Right renal pelvis (tissue), 4 donors: ENCODE measurements around the gene ENTHD1. TPM values are rescaled to one million over a fixed set of nuclear protein-coding genes. Genes with fewer than 3 reads are reported as not detected.

Experiments used
- DNase-seq, 4 donors: peaks; one replicate each; pipeline ENCODE4 v3.0.0-alpha.2; 2013; ENCODE audit warnings: low read depth in 4 of 4, low spot score in 3 of 4, missing footprints in 1 of 4
- polyA plus RNA-seq, 4 donors: library from polyadenylated mRNA; unstranded; fragments of 120-200 nt; gene quantifications; one replicate each; pipeline ENCODE4 v1.2.1, GENCODE V29; 2013; ENCODE audit not compliant: insufficient read length in 4 of 4

Gene ENTHD1, protein sequence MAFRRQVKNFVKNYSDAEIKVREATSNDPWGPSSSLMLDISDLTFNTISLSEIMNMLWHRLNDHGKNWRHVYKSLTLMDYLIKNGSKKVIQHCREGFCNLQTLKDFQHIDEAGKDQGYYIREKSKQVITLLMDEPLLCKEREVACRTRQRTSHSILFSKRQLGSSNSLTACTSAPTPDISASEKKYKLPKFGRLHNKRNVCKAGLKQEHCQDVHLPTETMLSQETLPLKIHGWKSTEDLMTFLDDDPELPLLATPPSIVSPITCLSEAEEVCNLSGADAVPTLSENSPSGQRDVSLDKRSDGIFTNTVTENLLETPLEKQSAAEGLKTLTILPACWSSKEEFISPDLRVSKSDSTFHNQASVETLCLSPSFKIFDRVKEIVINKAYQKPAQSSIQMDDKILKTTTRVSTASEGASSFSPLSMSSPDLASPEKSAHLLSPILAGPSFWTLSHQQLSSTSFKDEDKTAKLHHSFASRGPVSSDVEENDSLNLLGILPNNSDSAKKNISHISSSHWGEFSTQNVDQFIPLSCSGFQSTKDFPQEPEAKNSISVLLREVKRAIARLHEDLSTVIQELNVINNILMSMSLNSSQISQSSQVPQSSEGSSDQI
- under 1 TPM in 1 of 4 donors, not detected in 3; 0.01 TPM for polyA plus RNA-seq

DNA sequence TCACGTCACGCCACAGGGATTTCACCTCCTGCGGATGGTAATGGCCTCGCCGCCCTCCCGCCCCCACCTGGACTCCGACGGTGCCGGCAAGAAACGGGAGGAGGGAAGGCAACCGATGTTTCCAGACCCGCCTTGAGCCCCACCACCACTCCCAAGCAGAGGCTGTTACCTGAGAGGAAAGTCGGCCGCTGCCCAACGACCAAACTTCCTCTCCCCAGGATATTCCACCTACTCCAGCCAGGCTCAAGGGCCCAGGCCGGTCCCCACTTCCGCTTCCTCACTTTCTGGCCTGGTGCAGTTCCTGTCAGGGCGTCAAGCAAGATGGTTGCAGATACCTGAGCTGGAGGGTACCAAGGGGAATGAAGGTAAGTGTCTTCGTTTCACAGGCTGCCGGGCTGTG is at the start of gene ENTHD1:
Gene ENTHD1 (minus strand): TSS at position 235 of the 400 bp plus-strand sequence. CDS start 6,012 bp downstream, outside the sequence.
- no peak for DNase-seq

DNA sequence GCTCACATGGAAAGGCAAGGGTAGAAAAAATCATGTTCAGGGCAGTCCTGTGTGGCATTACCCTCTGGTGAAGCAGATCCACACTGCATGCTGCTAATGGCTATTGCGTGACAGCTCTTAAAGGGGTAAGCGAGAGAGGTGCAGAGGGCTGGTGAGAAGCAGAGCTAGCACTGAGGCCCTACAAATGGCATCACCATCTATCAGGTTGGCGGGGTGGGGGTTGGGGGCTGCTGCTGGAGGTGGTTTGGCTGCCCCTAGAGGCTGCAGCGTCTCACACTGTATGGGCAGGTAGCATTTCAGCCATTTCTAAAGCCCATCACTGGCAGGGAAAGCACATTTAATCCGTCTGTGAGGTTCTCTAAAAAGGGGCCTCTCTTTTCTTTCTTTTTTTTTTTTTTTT is 49.8 kb upstream of the ENTHD1 start:
- DNase-seq: no peak

DNA sequence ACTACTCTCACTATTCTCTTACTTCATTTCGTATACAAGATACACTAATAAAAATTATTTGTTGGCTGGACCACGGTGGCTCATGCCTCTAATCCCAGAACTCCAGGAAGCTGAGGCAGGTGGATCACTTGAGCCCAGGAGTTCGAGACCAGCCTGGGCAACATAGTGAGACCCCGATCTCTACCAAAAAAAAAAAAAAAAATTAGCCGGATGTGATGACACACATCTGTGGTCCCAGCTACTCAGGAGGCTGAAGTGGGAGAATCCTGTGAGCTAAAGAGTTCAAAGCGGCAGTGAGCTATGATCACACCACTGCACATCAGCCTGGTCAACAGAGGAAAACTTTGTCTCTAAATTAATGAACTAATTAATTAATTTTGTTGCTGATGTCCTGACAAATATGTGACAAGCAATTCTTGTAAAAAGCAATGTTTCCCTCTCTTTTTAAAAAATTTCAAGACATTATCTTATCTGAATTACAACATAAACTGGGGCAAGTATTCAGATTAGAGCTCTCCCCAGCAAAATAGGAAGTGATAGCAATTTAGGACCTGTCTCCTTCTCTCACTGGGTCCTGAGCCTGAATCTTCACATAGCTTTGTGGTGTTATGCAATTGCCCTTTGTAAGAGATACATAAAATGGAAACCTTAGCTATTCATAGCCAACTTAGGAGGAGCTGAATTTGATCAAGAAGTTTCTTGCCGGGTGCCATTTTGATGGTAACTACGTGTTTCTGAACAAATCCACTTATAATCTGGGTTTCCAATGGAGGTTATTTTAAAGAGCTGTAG is 49.1 kb upstream of the ENTHD1 start:
- no peak for DNase-seq

DNA sequence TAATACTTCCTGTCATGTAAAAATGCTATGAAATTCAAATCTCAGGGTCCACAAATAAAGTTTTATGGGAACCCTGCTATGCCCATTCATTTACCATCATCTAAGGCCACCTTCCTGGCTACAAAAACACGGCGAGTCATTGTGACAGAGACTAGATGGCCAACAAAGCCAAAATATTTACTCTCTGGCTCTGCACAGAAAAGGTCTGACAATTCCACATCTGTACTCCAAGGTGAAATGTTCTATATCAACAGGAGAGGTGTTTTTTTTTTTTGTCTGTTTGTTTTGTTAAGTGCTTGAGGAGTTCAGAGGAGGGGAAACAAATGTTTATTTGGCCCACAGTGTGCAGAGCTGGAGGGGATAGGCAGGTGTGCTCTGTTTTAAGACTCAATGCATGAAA is 48.0 kb upstream of the ENTHD1 start:
- DNase-seq: no peak

DNA sequence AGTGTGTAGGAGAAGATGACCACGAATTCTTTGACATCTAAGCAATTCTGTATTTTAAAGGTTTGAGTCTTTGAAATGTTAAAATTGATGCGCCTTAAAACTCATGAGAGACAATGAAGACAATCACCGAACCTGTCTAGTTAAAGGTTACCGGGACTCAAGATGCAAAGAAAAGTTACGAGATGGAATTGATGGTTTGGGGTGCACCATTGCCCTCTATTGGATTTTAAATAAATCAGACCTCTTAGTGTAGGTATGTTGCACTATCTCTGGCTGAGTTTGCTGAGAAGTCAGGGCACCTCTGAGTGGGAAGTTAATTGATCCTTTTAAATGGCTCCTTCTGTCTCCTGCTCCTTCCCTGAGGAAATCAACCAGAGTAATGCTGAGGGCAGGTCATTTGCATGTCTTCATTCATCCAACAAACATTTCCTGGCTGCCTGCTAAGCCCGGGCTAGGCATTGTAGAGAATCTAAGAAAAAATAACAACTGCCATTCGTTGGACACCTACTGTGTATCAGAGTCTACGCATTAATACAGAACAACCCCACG is 47.3 kb upstream of the ENTHD1 start:
- no peak for DNase-seq

DNA sequence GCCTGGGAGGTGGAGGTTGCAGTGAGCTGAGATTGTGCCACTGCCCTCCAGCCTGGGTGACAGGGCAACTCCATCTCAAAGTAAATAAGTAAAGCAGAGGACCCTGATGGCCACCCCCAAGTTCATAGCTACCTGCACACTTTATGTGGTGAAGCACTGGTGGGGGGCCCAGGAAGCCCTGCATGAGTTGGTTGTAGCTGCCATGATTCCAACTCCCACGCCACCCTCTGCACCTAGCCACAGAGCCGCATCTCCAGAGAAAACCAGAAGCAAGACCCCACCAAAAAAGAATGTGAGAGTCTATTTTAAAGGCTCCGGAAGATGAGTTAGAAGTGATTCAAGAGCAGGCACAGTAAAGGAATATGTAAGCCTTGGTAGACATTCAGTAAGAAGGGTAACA is 46.3 kb upstream of the ENTHD1 start:
- no peak for DNase-seq

DNA sequence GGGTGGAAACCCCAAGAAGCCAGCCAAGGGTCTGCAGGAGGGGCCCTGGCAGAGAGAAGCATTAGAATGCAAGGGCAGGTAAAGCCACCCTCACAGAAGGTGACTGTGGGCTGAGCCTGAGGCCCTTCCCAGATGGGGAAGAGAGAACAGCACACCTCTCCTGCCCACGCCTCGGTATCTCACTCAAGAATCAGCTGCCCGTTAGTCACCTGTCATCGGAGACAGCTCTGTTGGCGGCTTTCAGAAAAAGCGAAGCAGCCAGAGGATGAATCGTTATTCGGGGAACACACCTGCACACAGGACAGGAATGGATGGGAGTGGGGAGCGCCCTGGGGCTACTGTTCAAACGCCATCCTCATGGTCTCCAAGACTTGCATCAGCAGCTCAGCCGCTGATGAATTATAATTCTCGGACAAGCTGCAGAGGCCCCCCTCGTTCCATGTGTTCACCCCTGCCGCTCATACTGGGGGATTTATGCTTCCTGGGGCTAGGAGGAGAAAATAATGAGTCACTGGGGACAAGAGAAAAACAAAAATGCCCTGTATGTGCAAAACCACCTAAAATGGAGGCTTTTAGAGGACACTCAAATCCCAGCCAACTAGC is 45.0 kb upstream of the ENTHD1 start:
- DNase-seq: no peak

DNA sequence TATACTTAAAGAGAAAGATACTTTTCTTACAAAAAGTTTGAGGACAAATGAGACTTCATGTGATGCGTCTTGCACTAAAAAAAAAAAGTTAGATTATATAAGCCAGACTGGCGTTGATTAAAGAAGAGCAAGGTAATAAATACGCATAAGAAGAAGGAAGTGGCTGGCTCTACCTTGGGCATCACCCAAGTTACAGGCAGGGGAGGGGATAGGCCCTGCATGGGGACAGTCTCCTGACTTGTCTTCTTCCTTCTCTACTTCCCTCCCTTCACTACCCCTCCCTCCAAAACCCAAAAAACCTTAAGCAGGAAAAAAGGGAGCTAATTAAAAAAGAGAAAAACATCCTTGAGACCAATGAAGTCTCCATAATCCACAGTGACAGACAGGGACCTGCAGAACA is 44.3 kb upstream of the ENTHD1 start:
- no peak for DNase-seq

DNA sequence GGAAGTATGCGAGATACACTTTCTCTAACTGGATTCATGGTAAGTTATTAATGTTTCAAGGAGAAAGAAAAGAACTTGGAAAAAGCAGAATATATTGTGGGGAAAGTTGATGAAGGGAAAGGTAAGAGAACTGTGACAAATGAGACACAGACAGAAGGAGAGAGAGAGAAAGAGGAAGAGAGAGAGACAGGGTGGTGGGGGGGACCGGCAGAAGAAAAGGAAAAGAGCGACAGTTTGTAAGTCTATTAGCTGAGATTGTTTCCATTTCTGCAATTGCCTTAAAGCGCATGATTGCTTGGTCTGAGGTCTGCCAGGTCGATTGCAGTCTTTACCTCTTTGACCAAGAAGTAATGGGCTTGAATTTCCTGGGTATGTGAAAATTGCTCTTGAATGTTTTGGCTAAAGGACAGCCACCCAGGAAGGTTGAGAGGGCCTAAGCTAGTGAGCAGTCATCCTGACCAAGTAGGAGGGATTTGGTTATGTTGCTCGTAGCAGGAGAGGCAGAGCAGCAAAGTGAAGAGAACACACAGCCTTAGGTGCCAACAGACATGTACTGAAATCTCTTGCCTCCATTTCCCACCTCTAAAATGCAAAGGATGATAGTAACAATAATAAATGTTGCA is 43.1 kb upstream of the ENTHD1 start:
- no peak for DNase-seq

DNA sequence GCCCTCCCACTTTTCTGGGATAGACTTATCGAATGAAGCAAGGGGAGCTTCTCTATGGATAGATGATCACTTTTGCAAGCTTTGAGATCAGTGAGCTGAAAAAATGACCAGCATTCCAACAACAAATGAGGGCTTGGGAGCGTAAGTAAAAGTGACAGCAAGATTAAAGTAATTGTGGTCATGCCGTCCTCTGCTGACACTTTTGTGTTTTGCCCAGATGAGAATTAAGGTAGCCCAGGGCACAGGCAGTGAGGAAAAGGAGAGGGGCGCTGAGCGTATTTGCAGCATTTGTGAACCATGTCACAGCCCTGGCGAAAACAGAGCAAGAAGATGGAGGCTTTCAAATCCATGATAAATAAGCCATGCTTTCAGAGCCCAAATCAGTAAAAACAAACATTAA is 42.1 kb upstream of the ENTHD1 start:
- DNase-seq: no peak

DNA sequence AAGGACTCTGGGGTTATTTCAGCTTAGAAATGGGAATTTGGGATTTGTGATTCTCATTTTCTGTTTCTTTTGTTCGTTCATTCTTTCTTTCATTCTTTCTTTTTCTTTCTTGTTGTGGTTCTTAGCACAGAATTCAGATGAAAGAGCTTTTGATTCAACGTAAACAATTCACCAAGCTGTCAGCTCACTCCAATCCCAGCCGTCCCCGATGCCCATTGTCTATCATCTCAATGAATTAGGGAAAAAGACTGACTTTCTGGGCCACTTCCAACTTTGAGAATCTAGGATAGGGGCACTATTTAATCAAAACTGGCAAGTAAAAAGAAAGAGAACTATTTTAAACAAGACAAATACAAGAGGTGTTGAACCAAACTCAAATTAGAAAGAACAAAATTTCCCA is 41.6 kb upstream of the ENTHD1 start:
- no peak for DNase-seq

DNA sequence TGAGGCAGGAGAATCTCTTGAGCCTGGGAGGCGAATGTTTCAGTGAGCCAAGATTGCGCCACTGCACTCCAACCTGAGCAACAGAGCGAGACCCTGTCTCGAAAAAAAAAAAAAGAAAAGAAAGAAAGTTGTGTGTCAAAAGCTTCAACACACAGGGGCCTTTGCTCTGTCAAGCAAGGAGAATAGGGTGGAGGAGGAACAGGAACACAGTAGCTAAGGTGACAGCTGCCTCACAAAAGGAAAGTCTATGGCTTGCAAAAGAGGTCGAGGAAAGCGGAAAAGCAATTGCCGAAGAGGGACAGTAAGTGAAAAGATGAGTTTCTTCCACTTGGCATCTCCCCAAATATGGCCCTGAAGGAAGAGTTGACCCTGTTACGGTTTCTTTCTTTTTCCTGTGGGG is 40.2 kb upstream of the ENTHD1 start:
- no peak for DNase-seq

DNA sequence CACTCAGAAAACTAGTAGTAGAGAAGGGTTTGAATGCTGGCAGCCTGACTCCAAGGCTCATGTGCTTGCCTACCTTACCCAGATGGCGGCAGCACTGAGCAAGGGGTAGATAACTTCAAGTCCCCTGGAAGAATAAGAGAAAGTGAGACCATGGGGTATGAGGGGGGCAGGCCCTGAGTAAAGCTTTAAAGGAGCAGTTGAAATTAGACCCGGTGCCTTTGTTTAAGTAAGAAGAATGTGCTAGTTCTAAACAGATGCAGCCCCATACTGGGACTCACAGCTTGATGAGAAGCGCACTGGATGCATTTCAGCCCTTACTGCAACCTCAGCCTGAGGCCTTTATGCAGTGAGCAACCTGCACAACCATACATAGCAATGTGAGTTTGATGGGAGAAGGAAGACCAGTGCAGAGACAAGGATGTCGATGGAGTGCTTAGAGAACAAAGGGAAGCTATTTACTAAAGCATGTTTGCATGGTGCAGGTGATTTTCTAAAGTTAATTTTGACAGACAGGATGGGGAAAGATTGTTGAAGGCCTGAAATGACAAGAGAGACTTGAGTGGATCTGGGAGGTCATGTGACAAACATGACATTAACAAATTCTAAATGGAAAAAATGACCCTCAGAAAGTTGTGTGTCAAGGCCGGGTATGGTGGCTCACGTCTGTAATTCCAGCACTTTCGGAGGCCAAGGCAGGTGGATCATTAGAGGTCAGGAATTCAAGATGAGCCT is 39.5 kb upstream of the ENTHD1 start:
- DNase-seq: no peak

DNA sequence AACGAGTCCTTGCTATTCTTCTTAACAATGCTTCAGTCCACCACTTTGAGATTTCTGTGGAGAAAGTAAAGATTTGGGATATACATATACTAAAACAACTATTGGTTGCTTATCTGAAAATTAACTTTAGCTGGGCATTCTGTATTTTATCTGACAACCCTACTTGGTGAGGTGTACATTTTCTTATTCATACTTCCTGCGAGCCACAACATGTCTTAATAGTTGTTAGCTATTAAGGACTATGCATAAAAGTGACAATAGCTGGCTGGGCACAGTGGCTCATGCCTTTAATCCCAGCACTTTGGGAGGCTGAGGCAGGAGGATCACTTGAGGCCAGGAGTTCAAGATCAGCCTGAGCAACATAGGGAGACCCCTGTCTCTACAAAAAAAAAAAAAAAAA is 38.6 kb upstream of the ENTHD1 start:
- DNase-seq: no peak

DNA sequence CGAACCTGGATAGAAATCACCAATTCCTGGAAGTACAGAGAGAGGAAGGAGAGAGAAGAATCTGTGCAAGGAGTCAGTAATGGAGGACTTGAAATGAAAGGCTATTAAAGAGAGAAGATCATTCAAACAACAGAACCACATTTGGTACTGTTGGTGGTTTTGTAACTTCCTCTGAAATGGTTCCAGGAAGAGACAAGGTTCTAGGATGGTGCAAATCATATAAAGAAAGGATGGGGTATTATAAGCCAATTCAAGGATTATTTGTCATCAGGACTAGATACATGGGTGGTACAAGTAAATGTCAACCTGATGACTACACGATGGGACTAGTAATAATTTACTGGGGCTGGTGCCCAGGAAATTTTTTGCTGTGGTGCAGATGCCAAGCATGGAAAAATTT is 37.7 kb upstream of the ENTHD1 start:
- DNase-seq: no peak

DNA sequence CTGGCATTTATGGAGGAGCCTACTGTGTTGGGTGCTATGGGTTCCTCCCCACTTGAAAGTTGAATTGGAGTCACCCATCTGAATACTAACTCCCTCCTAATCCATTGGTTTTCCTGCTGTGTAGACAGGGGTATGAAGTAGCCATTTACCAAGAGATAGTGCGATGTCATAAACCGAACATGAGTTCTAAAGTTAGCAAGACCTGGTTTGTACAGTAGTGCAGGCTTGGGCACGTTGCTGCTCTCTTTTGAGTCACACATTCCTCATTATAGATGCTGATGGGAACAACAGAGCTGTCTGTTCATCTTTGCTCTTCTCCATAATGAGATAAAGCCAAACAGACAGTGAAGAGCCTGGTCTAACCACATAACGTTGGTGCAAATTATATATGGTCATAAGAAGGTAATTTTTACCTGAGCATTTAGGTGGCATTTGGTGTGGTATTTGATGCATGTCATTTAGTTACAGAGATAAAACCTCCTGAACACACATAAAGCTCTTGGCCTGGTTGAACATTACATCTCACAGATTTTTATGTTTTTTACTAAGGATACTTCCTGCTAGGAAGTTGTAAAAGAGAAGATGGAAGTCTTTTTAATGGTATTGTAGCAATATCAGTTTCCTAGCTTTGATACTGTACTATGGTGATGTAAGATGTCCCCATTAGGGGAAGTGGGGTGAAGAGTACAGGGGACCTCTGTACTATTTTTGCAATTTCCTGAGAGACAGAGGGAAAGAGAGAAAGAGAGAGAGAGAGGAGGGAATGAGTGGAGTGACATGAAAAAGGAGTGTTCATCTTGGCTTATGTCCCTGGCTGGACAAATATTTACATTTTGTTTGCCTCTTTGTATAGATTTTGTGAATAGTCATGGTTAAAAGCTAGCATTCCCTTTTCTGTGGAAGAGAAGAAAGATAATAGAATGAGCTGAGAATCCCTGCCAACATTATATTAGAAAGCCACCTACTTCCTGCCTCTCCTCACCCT is 35.3 kb upstream of the ENTHD1 start:
- no peak for DNase-seq

DNA sequence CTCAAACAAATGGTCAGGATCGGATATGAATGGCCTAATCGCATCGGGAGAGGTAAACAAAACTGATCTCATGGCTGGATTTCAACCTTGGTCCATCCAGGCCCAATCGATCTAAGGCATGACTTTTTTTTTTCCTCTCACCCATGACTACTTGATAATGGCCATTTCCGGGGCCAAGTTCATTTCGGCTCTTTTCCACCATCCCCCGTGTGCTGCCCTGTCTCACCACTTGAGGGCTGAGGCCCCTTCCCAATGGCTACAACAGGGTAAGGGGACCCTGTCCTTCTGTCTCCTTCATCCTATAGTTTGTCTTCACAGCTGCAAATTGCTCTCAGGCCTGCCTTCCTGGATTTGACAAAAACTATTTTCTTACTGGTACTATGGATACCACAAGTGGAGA is 34.0 kb upstream of the ENTHD1 start:
- no peak for DNase-seq

DNA sequence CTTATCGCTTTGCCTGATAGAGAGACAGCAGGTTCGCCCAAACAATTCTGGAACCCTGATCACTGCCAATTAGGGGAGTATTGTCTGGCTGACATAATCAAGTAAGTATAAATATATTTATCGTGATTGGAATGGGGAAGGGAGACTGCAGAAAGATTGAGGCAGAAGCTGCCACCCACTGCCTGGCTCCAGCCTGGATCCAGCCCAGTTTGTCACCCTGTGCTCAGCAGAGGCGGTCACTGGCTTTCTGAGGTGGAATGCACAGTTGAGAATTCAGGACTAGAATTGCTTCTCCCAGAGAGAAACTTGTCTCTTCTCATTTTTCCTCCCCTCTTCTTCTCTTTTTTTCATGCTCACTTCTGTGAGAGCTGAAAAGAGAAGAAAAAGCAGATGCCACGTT is 33.2 kb upstream of the ENTHD1 start:
- no peak for DNase-seq
